ENCODE measurements around the gene PDZD2.

DNA sequence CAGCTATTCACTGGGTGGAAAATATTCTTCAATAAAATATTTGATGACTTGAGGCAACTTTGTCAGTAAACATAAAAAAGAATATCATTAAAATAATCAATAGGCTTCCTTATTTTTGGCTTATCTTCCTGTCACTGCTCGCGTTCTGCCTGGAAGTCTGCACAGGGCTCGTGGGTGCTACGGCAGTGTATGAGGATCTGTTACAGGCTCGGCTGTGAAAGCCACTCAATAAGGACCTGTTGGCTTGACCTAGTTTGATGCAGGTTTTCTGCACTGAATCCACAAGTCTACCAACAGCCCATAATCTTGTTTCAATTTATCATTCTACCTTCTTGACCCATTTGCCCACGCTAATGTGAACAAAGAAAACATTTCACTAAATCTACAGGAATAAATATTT is 97.2 kb downstream of the PDZD2 start:
- TF ChIP-seq, protein P1, sequence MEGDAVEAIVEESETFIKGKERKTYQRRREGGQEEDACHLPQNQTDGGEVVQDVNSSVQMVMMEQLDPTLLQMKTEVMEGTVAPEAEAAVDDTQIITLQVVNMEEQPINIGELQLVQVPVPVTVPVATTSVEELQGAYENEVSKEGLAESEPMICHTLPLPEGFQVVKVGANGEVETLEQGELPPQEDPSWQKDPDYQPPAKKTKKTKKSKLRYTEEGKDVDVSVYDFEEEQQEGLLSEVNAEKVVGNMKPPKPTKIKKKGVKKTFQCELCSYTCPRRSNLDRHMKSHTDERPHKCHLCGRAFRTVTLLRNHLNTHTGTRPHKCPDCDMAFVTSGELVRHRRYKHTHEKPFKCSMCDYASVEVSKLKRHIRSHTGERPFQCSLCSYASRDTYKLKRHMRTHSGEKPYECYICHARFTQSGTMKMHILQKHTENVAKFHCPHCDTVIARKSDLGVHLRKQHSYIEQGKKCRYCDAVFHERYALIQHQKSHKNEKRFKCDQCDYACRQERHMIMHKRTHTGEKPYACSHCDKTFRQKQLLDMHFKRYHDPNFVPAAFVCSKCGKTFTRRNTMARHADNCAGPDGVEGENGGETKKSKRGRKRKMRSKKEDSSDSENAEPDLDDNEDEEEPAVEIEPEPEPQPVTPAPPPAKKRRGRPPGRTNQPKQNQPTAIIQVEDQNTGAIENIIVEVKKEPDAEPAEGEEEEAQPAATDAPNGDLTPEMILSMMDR (IDR thresholded peaks at IDR 0.05; ENCODE audit: borderline replicate concordance, extremely low read depth, low read length, poor library complexity, severe bottlenecking), result no peak
- TF ChIP-seq EZH2 (IDR thresholded peaks at IDR 0.05; ENCODE audit: borderline replicate concordance, low read depth, low read length, severe bottlenecking), result no peak
